Common myeloid progenitor, CD34-positive (primary cell): Measurements from ENCODE around the gene LIPF.
"Not testable (repeated sequence)": the region's sequence is repeated elsewhere in the genome, so short reads cannot be mapped to it uniquely, and the experiment has no call there.

Source experiments
- CTCF ChIA-PET: fragments of 350-600 bp; sonication (Branson Sonifier 250); formaldehyde crosslinking; loops from one replicate; lab custom pipeline; 2021; ENCODE audit warnings: antibody characterized with exemption; lab: Charles Lee
- POLR2A ChIA-PET: fragments of 350-600 bp; sonication (Branson Sonifier 250); formaldehyde crosslinking; loops from one replicate; lab custom pipeline; 2021; ENCODE audit warnings: antibody characterized with exemption; lab: Charles Lee
- DNase-seq, 3 donors: peaks; one replicate each; pipeline versions ENCODE4 v3.0.0 to v3.0.0-alpha.2; 2013
- H3K27ac ChIP-seq, 2 experiments: 1 replicate in 1 of 2; 2 replicates in 1 of 2; pipeline ENCODE4 v1.7.0; 2013; ENCODE audit warnings: inconsistent platforms in 2 of 2, low read length in 2 of 2, mild to moderate bottlenecking in 2 of 2, low read depth in 1 of 2, moderate library complexity in 1 of 2; ENCODE audit not compliant: severe bottlenecking in 2 of 2, insufficient read depth in 1 of 2, poor library complexity in 1 of 2
- H3K27me3 ChIP-seq, 5 experiments: replicated peaks in 2 of 5; 1 replicate in 3 of 5; 2 replicates in 2 of 5; pipeline versions ENCODE4 v1.6.1 to v1.7.0; 2013; ENCODE audit warnings: low read length in 4 of 5, mild to moderate bottlenecking in 2 of 5, moderate library complexity in 2 of 5, inconsistent platforms in 1 of 5; ENCODE audit not compliant: insufficient read depth in 5 of 5, control insufficient read depth in 4 of 5
- H3K36me3 ChIP-seq, 4 experiments: 1 replicate in 2 of 4; 2 replicates in 2 of 4; pipeline versions ENCODE4 v1.6.1 to v1.7.0; 2013; ENCODE audit warnings: low read length in 3 of 4, control low read depth in 1 of 4, mild to moderate bottlenecking in 1 of 4; ENCODE audit not compliant: control insufficient read depth in 4 of 4, insufficient read depth in 4 of 4
- H3K4me1 ChIP-seq, 4 experiments: 1 replicate in 3 of 4; 2 replicates in 1 of 4; pipeline versions ENCODE4 v1.6.1 to v1.7.1; 2013; ENCODE audit warnings: low read length in 3 of 4, mild to moderate bottlenecking in 3 of 4, control low read depth in 1 of 4, inconsistent platforms in 1 of 4, moderate library complexity in 1 of 4; ENCODE audit not compliant: control insufficient read depth in 4 of 4, insufficient read depth in 4 of 4; ENCODE audit errors: control extremely low read depth in 1 of 4
- H3K4me3 ChIP-seq, 7 experiments: 1 replicate in 4 of 7; 2 replicates in 3 of 7; pipeline versions ENCODE4 v1.5.1 to v1.7.0; 2013; ENCODE audit warnings: mild to moderate bottlenecking in 7 of 7, low read length in 6 of 7, moderate library complexity in 6 of 7, inconsistent platforms in 2 of 7, low read depth in 2 of 7, control low read depth in 1 of 7; ENCODE audit not compliant: insufficient read depth in 4 of 7, control insufficient read depth in 1 of 7; ENCODE audit errors: extremely low read depth in 1 of 7
- H3K9me3 ChIP-seq, 5 experiments: 1 replicate in 4 of 5; 2 replicates in 1 of 5; pipeline versions ENCODE4 v1.6.1 to v1.7.1; 2013; ENCODE audit warnings: low read length in 4 of 5, mild to moderate bottlenecking in 2 of 5, inconsistent platforms in 1 of 5, low read depth in 1 of 5, moderate library complexity in 1 of 5; ENCODE audit not compliant: control insufficient read depth in 4 of 5, insufficient read depth in 2 of 5; ENCODE audit errors: control extremely low read depth in 1 of 5
- WGBS: methylation state at CpG from one replicate; pipeline ENCODE4 v1.1.5; 2013; ENCODE audit not compliant: insufficient coverage; 5-methylcytosine and 5-hydroxymethylcytosine counted together

LIPF gene

GRCh38 chr10:88659725-88660597 is 4.3 kb upstream of the LIPF start:
- Histone ChIP-seq H3K4me1 (no peaks in the 10 kb centered on the region), H3K9me3 (peaks cover 0 to 1% (median 0%) of the 10 kb centered on the region in 5 experiments), H3K27me3 (no peaks in the 10 kb centered on the region), H3K27ac (no peak overlapping the region), H3K4me3 (no peak overlapping the region), H3K36me3 (no peaks in the 10 kb centered on the region)
- WGBS, result 100% methylated on average over 2 of the region's 3 CpGs
- ChIA-PET POLR2A (interaction anchor here (0.6 kb wide), 1 partner anchor 122 kb away, joined by 4 read pairs; no protein-coding TSS in a partner anchor), CTCF (interaction anchor here (0.9 kb wide), 1 partner anchor 8 kb away, joined by 4 read pairs; no protein-coding TSS in a partner anchor)
- no peak for DNase-seq

- Histone ChIP-seq H3K9me3 (peaks cover 0 to 1% (median 0%) of the 10 kb centered on the region in 5 experiments), H3K4me3 (no peak overlapping the region), H3K4me1 (no peaks in the 10 kb centered on the region), H3K36me3 (no peaks in the 10 kb centered on the region), H3K27me3 (no peaks in the 10 kb centered on the region), H3K27ac (no peak overlapping the region)
- ChIA-PET CTCF (interaction anchor here (0.9 kb wide), 1 partner anchor 8 kb away, joined by 4 read pairs; no protein-coding TSS in a partner anchor), POLR2A (interaction anchor here (0.6 kb wide), 1 partner anchor 123 kb away, joined by 4 read pairs; no protein-coding TSS in a partner anchor)
- no peak for DNase-seq
- 37% methylated on average over 2 of the region's 3 CpGs for WGBS
Measured at GRCh38 chr10:88660598-88660884, 3.7 kb upstream of the LIPF start.

GRCh38 chr10:88661018-88661417 is 3.2 kb upstream of the LIPF start:
- H3K27ac ChIP-seq, result no peak overlapping the region
- H3K4me1 ChIP-seq, result no peaks in the 10 kb centered on the region
- no peak for DNase-seq
- H3K9me3 ChIP-seq, result peaks cover 0 to 1% (median 0%) of the 10 kb centered on the region in 5 experiments
- CTCF ChIA-PET, result interaction anchor here (0.9 kb wide), 2 partner anchors 9 to 25 kb away, joined by 3 to 4 read pairs; no protein-coding TSS in a partner anchor
- H3K27me3 ChIP-seq, result no peaks in the 10 kb centered on the region
- POLR2A ChIA-PET, result no interaction called here
- no peak overlapping the region for H3K4me3 ChIP-seq
- H3K36me3 ChIP-seq, result no peaks in the 10 kb centered on the region

DNA sequence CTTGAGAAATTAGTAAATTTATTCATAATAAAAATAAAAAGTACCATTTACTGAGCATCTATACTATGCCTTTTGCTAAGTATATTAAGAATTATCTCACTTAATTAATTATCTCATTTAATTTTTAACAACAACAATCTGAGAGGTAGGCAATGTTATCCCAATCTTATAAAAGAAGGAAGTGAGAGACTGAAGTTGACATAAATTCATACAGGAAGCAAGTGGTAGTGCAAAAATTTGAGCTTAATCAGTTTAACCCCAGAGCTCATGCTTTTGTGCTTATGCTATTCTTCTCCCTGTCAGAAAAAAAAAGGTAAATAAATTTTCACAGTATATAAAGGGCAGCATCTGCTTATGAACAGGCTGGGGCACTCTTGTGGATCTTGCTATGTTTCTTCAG is 2.7 kb upstream of the LIPF start:
- H3K4me3 ChIP-seq, result no peak overlapping the region
- ChIA-PET POLR2A (no interaction called here), CTCF (interaction anchor here (0.9 kb wide), 1 partner anchor 24 kb away, joined by 3 read pairs; no protein-coding TSS in a partner anchor)
- peak in 1 of 3 donors; percentile 29 for DNase-seq
- H3K36me3 ChIP-seq, result no peaks in the 10 kb centered on the region
- peaks cover 0 to 1% (median 0%) of the 10 kb centered on the region in 5 experiments for H3K9me3 ChIP-seq
- no peaks in the 10 kb centered on the region for H3K27me3 ChIP-seq
- no peak overlapping the region for H3K27ac ChIP-seq
- no peaks in the 10 kb centered on the region for H3K4me1 ChIP-seq

GRCh38 chr10:88663153-88663552 is 1.1 kb upstream of the LIPF start:
- WGBS, result 90% methylated on average over 2 of the region's 2 CpGs
- POLR2A ChIA-PET, result not testable (repeated sequence)

DNA sequence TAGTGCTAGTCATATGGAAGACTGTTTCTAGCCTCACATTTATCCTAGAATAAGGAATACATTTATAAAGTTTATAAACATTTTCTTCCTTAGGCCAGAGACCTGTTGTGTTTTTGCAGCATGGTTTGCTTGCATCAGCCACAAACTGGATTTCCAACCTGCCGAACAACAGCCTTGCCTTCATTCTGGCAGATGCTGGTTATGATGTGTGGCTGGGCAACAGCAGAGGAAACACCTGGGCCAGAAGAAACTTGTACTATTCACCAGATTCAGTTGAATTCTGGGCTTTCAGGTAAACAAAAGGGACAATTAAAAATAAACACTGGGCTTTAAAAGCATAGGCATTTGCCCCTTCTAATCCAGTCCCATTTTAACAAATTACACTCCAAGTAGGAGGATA is 4.2 kb downstream of the LIPF start:
- H3K36me3 ChIP-seq, result no peaks in the 10 kb centered on the region
- H3K27me3 ChIP-seq, result no peaks in the 10 kb centered on the region
- no peak overlapping the region for H3K27ac ChIP-seq
- H3K4me1 ChIP-seq, result peaks cover 0 to 2% (median 0%) of the 10 kb centered on the region in 4 experiments
- CTCF ChIA-PET, result interaction anchor here (0.9 kb wide), 1 partner anchor 15 kb away, joined by 3 read pairs; no protein-coding TSS in a partner anchor
- DNase-seq, result peak in 2 of 3 donors; percentile 47 to 62
- POLR2A ChIA-PET, result no interaction called here
- no peak overlapping the region for H3K4me3 ChIP-seq
- 71% methylated on average over 1 of the region's 1 CpG for WGBS
- peaks cover 0 to 1% (median 0%) of the 10 kb centered on the region in 5 experiments for H3K9me3 ChIP-seq

More at GRCh38 chr10:88663153-88663552, 1.1 kb upstream of the LIPF start:
- DNase-seq, H3K9me3 ChIP-seq, H3K4me1 ChIP-seq, H3K4me3 ChIP-seq, H3K27ac ChIP-seq, H3K36me3 ChIP-seq, CTCF ChIA-PET, H3K27me3 ChIP-seq: not testable (repeated sequence)

DNA sequence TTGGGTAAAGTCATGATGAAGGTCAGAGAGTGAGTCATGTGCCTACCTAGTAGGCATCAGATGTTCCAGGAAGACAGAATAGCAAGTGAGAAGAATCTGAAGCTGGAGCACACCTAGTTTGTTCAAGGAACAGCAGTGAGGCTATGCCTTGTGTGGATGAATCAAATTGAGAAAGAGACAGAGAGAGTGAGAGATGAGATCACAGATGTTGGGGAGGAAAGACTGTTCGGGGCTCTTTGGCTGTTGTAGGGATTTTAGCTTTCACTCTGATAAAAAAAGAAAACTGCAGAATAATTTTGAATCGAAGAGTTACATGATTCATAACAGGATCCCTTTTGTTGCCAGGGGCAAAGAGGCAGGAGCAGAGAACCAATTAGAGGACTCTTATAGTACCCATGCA is 6.3 kb downstream of the LIPF start:
- Histone ChIP-seq H3K27ac (no peak overlapping the region), H3K4me1 (peaks cover 0 to 2% (median 0%) of the 10 kb centered on the region in 4 experiments), H3K27me3 (no peaks in the 10 kb centered on the region), H3K36me3 (no peaks in the 10 kb centered on the region), H3K9me3 (no peaks in the 10 kb centered on the region), H3K4me3 (no peak overlapping the region)
- ChIA-PET CTCF (no interaction called here), POLR2A (no interaction called here)
- no peak for DNase-seq
- WGBS, result 83% methylated on average over 1 of the region's 2 CpGs
